ENCODE data around the gene CEP44. TPM values are rescaled to one million over a fixed set of nuclear protein-coding genes. Genes with fewer than 3 reads are reported as not detected.
"Not testable (repeated sequence)": the region's sequence is repeated elsewhere in the genome, so short reads cannot be mapped to it uniquely, and the experiment has no call there.

CEP44 gene
- total and polyA plus RNA-seq, 2 experiments from 2014 or later = 6.6 to 19.0 TPM

DNA sequence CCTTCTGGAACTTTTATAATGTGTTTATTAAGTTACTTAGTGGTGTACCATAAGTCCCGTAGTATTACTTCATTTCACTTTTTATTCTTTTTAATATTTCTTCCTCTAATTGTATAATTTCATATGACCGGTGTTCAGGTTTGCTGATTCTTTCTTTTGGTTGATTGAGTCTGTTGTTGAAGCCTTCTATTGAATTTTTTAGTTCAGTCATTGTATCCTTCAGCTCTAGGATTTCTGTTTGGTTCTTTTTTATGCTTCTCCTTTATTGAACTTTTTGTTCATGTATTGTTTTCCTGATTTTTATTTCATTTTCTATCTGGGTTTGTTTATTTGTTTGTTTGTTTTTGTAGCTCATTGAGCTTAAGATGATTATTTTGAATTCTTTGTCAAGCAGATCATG, 8.8 kb downstream of the CEP44 start:
- Histone ChIP-seq H3K4me2 (no peak overlapping the region), H3K27ac (no peak overlapping the region), H3K9me3 (ENCODE audit: low read depth) (peaks cover 16% of the 10 kb centered on the region), H3K4me3 (no peak overlapping the region), H3K27me3 (no peaks in the 10 kb centered on the region), H3K79me2 (peaks cover 71% of the 10 kb centered on the region), H2AFZ (no peak overlapping the region), H3K36me3 (replicated peaks; ENCODE audit: insufficient read depth, low read depth) (no peaks in the 10 kb centered on the region), H3K4me1 (ENCODE audit: insufficient read depth) (no peaks in the 10 kb centered on the region), H4K20me1 (ENCODE audit: insufficient read depth, poor library complexity, severe bottlenecking) (no peaks in the 10 kb centered on the region), H3K9me2 (replicated peaks; ENCODE audit: insufficient read depth) (no peaks in the 10 kb centered on the region)
- DNase-seq (ENCODE audit: low spot score) = no peak
- no peak for TF ChIP-seq EZH2 (IDR thresholded peaks at IDR 0.05; ENCODE audit: borderline replicate concordance)
- no peak for TF ChIP-seq EZH2phosphoT487 (IDR thresholded peaks at IDR 0.05; ENCODE audit: low read depth, severe bottlenecking, unreplicated experiment)
- TF ChIP-seq, protein P1, sequence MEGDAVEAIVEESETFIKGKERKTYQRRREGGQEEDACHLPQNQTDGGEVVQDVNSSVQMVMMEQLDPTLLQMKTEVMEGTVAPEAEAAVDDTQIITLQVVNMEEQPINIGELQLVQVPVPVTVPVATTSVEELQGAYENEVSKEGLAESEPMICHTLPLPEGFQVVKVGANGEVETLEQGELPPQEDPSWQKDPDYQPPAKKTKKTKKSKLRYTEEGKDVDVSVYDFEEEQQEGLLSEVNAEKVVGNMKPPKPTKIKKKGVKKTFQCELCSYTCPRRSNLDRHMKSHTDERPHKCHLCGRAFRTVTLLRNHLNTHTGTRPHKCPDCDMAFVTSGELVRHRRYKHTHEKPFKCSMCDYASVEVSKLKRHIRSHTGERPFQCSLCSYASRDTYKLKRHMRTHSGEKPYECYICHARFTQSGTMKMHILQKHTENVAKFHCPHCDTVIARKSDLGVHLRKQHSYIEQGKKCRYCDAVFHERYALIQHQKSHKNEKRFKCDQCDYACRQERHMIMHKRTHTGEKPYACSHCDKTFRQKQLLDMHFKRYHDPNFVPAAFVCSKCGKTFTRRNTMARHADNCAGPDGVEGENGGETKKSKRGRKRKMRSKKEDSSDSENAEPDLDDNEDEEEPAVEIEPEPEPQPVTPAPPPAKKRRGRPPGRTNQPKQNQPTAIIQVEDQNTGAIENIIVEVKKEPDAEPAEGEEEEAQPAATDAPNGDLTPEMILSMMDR (IDR thresholded peaks at IDR 0.05; ENCODE audit: poor library complexity) = no peak
- 98% methylated on average over 2 of the region's 2 CpGs for WGBS (ENCODE audit: low lambda C conversion rate, missing lambda C conversion rate)

DNA sequence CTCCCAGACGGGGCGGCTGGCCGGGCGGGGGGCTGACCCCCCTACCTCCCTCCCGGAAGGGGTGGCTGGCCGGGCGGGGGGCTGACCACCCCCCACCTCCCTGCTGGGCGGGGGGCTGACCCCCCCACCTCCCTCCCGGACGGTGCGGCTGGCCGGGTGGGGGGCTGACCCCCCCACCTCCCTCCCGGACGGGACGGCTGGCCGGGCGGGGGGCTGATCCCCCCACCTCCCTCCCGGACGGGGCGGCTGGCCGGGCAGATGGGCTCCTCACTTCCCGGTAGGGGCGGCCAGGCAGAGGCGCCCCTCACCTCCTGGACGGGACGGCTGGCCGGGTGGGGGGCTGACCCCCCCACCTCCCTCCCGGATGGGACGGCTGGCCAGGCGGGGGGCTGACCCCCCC, 10.9 kb downstream of the CEP44 start:
- not testable (repeated sequence) for H4K20me1 ChIP-seq (ENCODE audit: insufficient read depth, poor library complexity, severe bottlenecking); H3K27me3 ChIP-seq; DNase-seq (ENCODE audit: low spot score); H3K27ac ChIP-seq; H3K4me2 ChIP-seq; H3K36me3 ChIP-seq (replicated peaks; ENCODE audit: insufficient read depth, low read depth); H3K9me2 ChIP-seq (replicated peaks; ENCODE audit: insufficient read depth); H3K4me3 ChIP-seq; H2AFZ ChIP-seq; H3K4me1 ChIP-seq (ENCODE audit: insufficient read depth)
- peaks cover 16% of the 10 kb centered on the region for H3K9me3 ChIP-seq (ENCODE audit: low read depth)
- peaks cover 52% of the 10 kb centered on the region for H3K79me2 ChIP-seq
- no CpG with 5 or more reads among the region's 30 CpGs for WGBS (ENCODE audit: low lambda C conversion rate, missing lambda C conversion rate)

DNA sequence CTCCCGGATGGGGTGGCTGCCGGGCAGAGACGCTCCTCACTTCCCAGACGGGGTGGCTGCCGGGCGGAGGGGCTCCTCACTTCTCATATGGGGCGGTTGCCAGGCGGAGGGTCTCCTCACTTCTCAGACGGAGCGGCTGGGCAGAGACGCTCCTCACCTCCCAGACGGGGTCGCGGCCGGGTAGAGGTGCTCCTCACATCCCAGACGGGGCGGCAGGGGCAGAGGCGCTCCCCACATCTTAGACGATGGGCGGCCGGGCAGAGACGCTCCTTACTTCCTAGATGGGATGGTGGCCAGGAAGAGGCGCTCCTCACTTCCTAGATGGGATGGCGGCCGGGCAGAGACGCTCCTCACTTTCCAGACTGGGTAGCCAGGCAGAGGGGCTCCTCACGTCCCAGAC, 11.4 kb downstream of the CEP44 start:
- 100% methylated on average over 3 of the region's 27 CpGs for WGBS (ENCODE audit: low lambda C conversion rate, missing lambda C conversion rate)
- H3K9me3 ChIP-seq (ENCODE audit: low read depth) = peaks cover 16% of the 10 kb centered on the region

DNA sequence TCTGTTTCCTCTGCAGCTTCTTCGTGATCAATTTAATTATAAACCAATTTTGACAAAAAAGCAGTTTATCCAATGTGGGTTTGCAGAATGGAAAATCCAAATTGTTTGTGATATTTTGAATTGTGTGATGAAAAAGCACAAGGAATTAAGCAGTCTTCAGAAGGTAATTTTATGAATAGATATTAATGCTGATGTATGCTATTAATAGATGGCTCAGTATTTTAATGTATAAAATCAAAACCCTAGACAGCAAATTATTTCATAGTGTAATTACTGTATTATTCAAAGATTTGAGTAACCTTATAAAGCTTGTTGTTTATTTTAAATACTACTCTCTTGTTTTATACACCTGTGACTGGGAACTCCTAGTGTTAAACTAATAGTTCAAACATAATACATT, 20.0 kb downstream of the CEP44 start:
- Histone ChIP-seq H3K9me2 (replicated peaks; ENCODE audit: insufficient read depth) (no peaks in the 10 kb centered on the region), H3K27me3 (no peaks in the 10 kb centered on the region), H2AFZ (no peak overlapping the region), H3K4me2 (no peak overlapping the region), H3K79me2 (no peaks in the 10 kb centered on the region), H3K4me3 (no peak overlapping the region), H3K9me3 (ENCODE audit: low read depth) (no peaks in the 10 kb centered on the region), H3K36me3 (replicated peaks; ENCODE audit: insufficient read depth, low read depth) (no peaks in the 10 kb centered on the region), H4K20me1 (ENCODE audit: insufficient read depth, poor library complexity, severe bottlenecking) (no peaks in the 10 kb centered on the region), H3K27ac (no peak overlapping the region), H3K4me1 (ENCODE audit: insufficient read depth) (no peaks in the 10 kb centered on the region)
- no peak for DNase-seq (ENCODE audit: low spot score)
- TF ChIP-seq, protein P1 (IDR thresholded peaks at IDR 0.05; ENCODE audit: poor library complexity) = no peak
- TF ChIP-seq EZH2phosphoT487 (IDR thresholded peaks at IDR 0.05; ENCODE audit: low read depth, severe bottlenecking, unreplicated experiment) (no peak), EZH2 (IDR thresholded peaks at IDR 0.05; ENCODE audit: borderline replicate concordance) (no peak)
- 97% methylated on average over 1 of the region's 1 CpG for WGBS (ENCODE audit: low lambda C conversion rate, missing lambda C conversion rate)

More for the DNA sequence above, 11.4 kb downstream of the CEP44 start:
- H4K20me1 ChIP-seq (ENCODE audit: insufficient read depth, poor library complexity, severe bottlenecking); H3K9me2 ChIP-seq (replicated peaks; ENCODE audit: insufficient read depth); H3K27me3 ChIP-seq; H3K4me3 ChIP-seq; DNase-seq (ENCODE audit: low spot score); H3K27ac ChIP-seq; H3K36me3 ChIP-seq (replicated peaks; ENCODE audit: insufficient read depth, low read depth); H2AFZ ChIP-seq; H3K4me2 ChIP-seq; H3K4me1 ChIP-seq (ENCODE audit: insufficient read depth): not testable (repeated sequence)
- H3K79me2 ChIP-seq = peaks cover 47% of the 10 kb centered on the region

DNA sequence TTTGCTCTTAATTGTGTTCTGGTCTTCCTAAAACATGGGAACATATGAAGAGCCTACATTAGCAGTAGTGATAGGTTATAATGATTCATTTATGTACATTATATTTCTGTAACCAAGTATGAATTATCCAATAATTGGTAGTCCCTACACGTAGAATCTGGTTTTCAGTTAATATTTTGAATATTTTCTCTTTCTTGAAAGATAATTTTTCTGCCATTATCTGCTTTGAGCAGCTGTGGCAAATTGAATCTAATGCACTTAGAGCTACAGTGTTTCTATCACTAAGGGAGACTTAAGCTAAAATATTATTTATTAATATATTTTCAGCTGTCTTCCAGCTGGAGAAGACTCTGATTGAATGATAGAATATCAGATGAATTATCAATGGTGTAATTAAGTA, 21.0 kb downstream of the CEP44 start:
- H3K36me3 ChIP-seq (replicated peaks; ENCODE audit: insufficient read depth, low read depth) = no peaks in the 10 kb centered on the region
- no peaks in the 10 kb centered on the region for H4K20me1 ChIP-seq (ENCODE audit: insufficient read depth, poor library complexity, severe bottlenecking)
- no peak for TF ChIP-seq EZH2phosphoT487 (IDR thresholded peaks at IDR 0.05; ENCODE audit: low read depth, severe bottlenecking, unreplicated experiment)
- TF ChIP-seq, protein P1 (IDR thresholded peaks at IDR 0.05; ENCODE audit: poor library complexity) = no peak
- TF ChIP-seq EZH2 (IDR thresholded peaks at IDR 0.05; ENCODE audit: borderline replicate concordance) = no peak
- H2AFZ ChIP-seq = no peak overlapping the region
- no peaks in the 10 kb centered on the region for H3K27me3 ChIP-seq
- H3K4me3 ChIP-seq = no peak overlapping the region
- H3K9me2 ChIP-seq (replicated peaks; ENCODE audit: insufficient read depth) = no peaks in the 10 kb centered on the region
- H3K27ac ChIP-seq = no peak overlapping the region
- no peaks in the 10 kb centered on the region for H3K4me1 ChIP-seq (ENCODE audit: insufficient read depth)
- 92% methylated on average over 1 of the region's 1 CpG for WGBS (ENCODE audit: low lambda C conversion rate, missing lambda C conversion rate)
- H3K4me2 ChIP-seq = no peak overlapping the region
- no peaks in the 10 kb centered on the region for H3K79me2 ChIP-seq
- DNase-seq (ENCODE audit: low spot score) = no peak
- no peaks in the 10 kb centered on the region for H3K9me3 ChIP-seq (ENCODE audit: low read depth)
